Cardiac fibroblast (primary cell): ENCODE results near the gene VWDE.

ENCODE experiments used
- DNase-seq, 2 donors: peaks; one replicate each; pipeline versions ENCODE4 v3.0.0 to v3.0.0-alpha.2; 2010; ENCODE audit warnings: low read depth in 2 of 2
- H3K4me3 ChIP-seq, 2 donors: replicated peaks in 1 of 2; 1 replicate in 1 of 2; 2 replicates in 1 of 2; pipeline ENCODE4 v1.5.1; 2011; ENCODE audit warnings: low read depth in 2 of 2, low read length in 2 of 2, mild to moderate bottlenecking in 2 of 2, moderate library complexity in 1 of 2
- CTCF ChIP-seq: IDR thresholded peaks from one replicate; pipeline ENCODE4 v1.5.1; 2011; ENCODE audit warnings: low read depth, mild to moderate bottlenecking, low read length, inconsistent platforms

Gene VWDE

DNA sequence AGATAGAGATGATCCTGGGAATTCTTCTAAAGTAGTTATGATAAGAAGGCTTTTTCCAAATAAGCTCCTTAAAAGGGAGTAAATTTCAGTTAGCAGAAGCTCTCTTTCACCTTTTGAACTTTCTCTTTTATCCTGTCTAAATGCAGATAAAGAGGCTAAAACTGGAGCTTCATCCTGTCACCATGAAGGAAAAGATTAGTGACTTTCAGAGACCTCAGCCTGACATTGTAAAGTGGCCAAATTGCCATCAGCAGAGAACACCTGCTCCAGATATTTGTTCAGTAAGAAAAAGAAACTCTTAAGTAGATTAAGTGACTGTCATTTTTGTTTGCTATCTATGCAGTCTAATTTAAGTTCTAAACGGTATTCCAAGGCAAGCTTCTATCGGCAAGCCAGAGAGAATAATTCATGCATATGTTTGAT lies 18.3 kb downstream of the VWDE start:
- no peak for DNase-seq
- H3K4me3 ChIP-seq = no peak overlapping the region
- TF ChIP-seq CTCF = no peak

DNA sequence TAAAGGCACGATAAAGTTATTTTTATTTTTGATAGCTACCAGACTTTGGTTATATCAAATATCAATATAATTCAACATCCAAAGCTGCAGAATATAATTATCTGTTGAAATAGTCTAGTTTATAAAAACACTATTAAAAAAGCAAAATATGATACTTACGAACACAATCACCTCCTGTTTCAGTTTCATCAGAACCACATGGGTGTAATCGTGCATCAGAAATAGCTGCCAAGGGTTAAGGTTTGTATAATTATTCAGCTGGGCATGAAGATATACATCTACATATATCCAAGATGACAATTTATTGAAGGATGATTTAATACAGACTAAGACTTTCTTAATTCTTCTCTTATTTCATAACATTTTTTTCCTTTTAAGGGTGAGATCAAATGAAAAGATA lies 20.3 kb downstream of the VWDE start:
- no peak for TF ChIP-seq CTCF
- no peak for DNase-seq
- H3K4me3 ChIP-seq = no peak overlapping the region

DNA sequence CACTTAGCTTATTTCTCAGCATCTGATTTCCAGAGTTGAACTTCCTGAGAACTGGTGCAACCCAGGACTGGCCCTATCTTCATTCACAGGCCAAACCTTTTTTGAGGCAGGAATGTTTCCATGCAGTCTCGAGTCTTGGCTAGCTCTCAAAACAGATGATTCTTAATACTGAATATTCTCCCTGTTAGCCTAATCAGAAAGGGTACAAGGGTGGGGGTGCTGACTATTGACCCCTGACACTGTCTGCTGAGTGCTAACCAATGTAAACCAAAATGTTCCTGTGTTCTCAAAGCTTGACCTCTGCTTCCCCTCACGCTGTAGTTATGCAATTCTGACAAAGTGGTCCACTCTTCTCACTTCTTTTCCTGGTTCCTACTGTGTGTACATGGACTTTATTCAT lies 25.3 kb downstream of the VWDE start:
- no peak for DNase-seq
- TF ChIP-seq CTCF = no peak
- no peak overlapping the region for H3K4me3 ChIP-seq

- no peak for DNase-seq
- H3K4me3 ChIP-seq = no peak overlapping the region
- TF ChIP-seq CTCF = no peak
Observed at GRCh38 chr7:12377406-12377805, 26.3 kb downstream of the VWDE start.

DNA sequence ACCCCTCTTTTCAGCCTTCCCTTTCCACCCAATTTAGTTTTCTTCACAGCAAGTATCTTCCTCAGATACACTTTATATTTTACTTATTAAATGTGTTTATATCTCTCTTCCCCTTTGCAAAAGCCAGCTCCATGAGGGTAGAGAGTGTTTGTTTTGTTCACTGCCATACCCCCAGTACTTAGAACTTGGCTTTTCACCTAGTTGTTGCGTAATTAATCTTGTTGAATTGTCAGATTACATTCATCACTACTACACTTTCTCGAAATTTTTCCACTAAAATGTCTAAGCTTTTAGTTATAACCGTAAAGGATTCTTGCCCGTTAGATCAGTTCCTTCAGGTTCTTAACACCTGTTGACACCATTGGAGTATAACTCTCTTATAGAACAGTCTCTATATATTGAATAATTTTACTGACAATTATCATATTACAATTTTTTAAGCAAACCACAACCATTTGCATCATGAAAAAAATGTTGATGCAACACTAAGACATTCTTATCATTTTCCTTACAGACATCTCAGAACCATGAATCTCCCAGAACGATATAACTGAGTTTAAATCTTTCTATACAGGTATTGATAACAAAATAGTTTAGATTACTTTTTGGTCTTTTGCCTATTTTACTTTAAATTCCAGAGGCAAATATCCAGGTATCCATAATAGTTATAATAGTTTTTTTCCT lies 29.9 kb downstream of the VWDE start:
- TF ChIP-seq CTCF = no peak
- peak in 1 of 2 donors; percentile 10 for DNase-seq
- H3K4me3 ChIP-seq = no peak overlapping the region

- DNase-seq = peak in 1 of 2 donors; percentile 12
- no peak for TF ChIP-seq CTCF
- H3K4me3 ChIP-seq = no peak overlapping the region
Observed at GRCh38 chr7:12370249-12370648, 33.4 kb downstream of the VWDE start.

DNA sequence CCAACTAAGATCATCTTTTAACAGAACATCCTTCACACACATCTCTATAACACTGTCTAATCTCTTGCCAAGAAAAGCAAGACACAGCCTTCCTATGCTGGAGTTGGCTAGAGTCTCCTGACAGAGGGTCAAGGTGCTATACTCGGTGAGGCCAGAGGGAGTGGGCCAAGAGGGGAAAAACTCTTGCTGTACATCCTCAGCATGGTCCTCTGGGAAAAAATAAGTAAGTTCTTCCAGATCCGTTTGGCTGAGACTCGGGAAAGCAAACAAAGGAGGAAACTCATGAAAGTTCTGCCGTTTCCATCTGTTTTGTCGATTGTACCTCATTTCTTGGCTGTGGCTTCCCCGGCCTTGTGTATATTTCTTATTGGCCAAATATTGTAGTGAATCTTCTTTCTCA lies 33.9 kb downstream of the VWDE start:
- H3K4me3 ChIP-seq = no peak overlapping the region
- TF ChIP-seq CTCF = no peak

More for the DNA sequence above, 33.9 kb downstream of the VWDE start:
- DNase-seq = no peak
